ENCODE results near the gene KCNK13.

The KCNK13 gene

DNA sequence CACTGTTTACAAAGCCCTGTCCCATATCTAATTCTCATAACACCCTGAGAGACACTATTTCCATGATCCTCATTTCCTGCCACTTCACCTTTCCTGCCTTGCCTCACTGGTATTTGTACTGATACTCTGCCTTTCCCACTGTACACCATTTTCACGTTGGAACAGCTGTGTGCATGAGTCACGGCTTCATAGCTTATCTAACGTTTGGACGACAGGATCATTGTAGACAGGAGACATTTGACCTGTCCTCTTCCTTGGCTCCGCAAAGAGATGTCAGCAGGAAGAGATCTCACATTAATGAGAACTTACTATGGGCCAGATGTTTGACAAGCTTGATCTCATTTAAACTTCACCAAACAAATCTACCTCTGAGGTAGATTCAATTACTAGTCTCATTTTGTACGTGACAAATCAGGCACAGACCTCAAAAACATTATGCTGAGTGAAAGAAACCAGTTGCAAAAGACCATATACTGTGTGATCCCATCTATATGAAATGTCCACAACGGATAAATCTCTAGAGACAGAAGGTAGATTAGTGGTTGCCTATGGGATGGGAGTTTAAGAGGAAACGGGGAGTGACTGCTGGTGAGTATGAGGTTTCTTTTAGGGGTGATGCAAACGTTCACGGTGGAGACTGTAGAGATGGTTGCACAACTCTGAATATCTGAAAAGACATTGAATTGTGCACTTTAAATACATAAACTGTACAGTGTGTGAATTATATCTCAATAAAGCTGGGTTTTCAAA is 71.2 kb downstream of the KCNK13 start:
- no peak for DNase-seq (ENCODE audit: low read depth, low spot score)

GRCh38 chr14:90136904-90137303 is 75.1 kb downstream of the KCNK13 start:
- DNase-seq (ENCODE audit: low read depth, low spot score), result no peak

- DNase-seq (ENCODE audit: low read depth, low spot score), result no peak
Observed at GRCh38 chr14:90137807-90138206, 76.0 kb downstream of the KCNK13 start.

DNA sequence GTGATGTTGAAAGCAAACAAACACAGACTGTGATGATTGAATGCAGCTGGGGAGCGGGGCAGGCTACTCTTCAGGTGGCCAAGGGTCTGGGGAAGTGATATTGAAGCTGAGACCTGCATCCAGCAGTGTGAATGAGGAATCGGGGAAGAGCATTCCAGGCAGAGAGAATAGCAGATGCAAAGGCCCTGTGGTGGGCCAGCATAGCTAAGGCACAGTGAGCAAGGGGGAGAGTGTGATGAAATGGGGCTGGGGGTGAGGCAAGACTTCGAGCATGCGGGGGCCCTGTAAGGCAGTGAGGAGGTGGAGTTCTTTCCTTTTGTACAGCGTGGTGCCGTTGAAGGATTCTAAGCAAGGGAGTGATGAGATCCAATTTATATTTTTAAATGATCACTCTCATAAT is 77.4 kb downstream of the KCNK13 start:
- DNase-seq (ENCODE audit: low read depth, low spot score), result no peak

DNA sequence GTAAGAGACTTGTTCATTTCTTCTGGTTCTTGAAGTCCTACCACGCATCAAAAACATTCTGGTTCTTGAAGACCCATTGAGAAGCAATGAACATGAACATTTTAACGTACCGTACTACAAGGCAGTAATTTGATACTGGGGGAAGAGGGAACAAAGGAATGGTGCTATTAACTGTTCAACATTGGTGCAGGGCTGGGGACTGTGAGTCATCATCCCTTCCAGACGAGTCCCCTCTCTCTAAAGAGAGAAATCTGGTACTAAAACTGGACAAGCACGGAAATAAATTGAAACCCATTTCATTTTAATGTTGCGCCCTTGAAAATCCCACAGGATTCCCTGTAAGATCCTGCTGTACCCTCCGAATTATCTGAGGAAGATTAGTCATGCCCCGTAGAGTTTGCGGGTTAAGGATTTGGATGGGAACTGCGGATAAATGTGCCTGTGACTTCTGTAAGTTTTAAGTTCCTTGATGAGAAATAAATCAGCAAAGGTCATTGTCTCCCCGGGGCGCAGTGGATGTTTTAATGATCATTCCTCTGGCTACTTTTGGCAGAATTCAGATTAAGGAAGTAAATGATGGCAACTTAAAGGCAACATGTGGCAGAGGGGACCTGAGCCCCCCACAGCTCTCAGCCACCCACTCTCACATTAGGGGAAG is 78.6 kb downstream of the KCNK13 start:
- no peak for DNase-seq (ENCODE audit: low read depth, low spot score)

GRCh38 chr14:90140956-90141316 is 79.1 kb downstream of the KCNK13 start:
- no peak for DNase-seq (ENCODE audit: low read depth, low spot score)

DNA sequence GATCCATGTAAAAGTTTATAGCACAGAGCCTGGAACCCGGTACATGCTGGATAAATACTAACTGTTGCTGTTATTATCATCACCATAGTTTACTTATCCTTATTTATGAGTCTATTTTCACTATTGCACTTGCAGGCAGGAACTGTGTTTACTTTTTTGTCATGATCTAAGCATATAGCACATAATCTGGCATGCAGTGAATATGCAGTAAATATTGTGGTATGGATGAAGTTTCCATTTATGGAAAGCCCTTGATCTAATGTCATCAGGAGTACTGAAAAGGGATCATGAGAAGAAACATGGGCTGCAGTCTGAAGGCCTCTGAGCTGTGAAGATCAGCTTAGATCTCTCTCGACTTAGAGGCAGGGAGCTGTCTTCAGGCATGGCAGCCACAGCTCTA is 91.6 kb downstream of the KCNK13 start:
- DNase-seq (ENCODE audit: low read depth, low spot score), result no peak

- DNase-seq (ENCODE audit: low read depth, low spot score), result no peak
Observed at GRCh38 chr14:90154110-90154509, 92.3 kb downstream of the KCNK13 start.

GRCh38 chr14:90159146-90159545 is 97.4 kb downstream of the KCNK13 start:
- DNase-seq (ENCODE audit: low read depth, low spot score), result no peak

- DNase-seq (ENCODE audit: low read depth, low spot score), result no peak
Observed at GRCh38 chr14:90159688-90160087, 97.9 kb downstream of the KCNK13 start.

DNA sequence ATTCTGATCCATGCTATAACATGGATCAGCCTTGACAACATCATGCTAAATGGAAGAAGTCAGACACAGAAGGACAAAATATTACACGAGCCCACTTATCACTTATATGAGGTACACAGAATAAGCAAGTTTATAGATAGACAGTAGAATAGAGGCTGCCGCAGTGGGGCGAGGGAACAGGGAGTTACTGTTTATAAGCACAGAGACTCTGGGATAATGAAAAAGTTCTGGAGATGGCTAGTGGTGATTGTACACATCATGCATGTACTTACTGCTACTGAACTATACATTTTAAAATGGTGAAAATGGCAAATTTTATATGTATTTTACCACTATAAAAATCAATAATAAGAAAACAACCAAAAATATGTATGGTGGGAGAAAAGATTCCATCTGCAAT is 99.3 kb downstream of the KCNK13 start:
- no peak for DNase-seq (ENCODE audit: low read depth, low spot score)

GRCh38 chr14:90168425-90169105 is 106.8 kb downstream of the KCNK13 start:
- DNase-seq (ENCODE audit: low read depth, low spot score), result no peak

DNA sequence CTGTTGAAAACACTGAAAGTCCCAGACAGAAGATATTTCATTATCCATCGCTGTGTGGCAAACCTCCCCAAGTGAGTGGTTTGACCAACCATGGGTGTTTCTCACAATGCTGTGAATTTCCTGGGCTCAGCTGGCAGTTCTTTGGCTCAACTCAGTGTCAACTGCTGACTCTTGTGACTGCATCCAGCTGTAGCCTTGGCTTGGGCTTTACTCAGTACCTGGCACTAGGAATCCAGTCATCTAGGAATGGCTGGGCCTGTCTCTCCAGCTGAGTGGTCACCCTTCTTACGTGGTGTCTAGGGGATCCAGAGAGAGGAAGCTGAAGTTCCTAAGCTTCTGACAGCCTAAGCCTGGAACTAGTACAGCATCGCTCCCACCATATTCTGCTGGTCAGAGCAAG is 113.8 kb downstream of the KCNK13 start:
- no peak for DNase-seq (ENCODE audit: low read depth, low spot score)

DNA sequence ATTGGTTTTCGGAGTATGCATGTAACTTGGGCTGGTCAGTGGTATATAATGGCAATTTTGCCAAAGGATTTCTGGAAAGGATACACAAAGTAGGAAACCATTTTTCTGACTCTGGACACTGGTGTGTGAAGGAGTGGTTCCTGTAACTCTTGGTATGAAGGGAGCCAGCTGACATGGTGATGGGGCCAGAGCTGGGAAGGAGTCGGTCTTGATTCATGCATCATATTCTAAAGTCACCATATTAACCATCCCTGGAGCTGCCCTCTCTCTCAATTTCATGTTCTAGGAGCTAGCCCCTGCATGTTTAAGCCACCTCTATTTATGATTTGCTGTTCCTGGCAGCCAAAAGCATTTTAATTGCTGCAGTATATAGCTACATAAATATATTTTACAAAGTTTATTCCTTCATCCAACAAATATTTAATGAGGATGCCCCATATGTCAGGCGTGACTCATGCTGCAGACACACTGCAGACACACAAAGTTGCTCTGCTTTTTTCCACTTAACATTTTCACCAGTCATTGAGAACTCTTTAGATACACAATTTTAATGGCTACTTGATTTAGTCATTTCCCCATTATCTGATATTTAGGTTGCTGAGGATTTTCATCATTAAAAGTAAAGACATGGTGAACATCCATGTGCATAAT is 115.9 kb downstream of the KCNK13 start:
- DNase-seq (ENCODE audit: low read depth, low spot score), result no peak

DNA sequence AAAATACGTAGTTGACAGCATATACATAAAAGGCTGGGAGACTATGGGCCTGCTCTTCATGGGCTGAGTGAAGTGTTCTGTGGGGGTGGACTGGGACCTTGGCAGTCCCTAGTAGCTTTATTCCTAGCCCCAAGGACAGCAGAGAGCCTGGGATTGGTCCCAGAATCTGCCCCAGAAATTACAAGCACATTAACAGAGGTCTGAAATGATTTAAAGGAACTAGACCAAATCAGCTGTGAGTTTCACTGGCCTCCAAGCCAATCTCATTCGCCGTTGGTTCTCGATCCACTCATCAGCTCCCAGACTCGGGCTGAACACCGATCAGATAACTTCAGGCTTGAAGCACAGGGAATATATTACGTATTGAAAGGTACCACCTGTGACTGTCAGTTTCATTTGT is 117.6 kb downstream of the KCNK13 start:
- no peak for DNase-seq (ENCODE audit: low read depth, low spot score)

GRCh38 chr14:90179809-90180779 is 118.3 kb downstream of the KCNK13 start:
- no peak for DNase-seq (ENCODE audit: low read depth, low spot score)

GRCh38 chr14:90184094-90184493 is 122.3 kb downstream of the KCNK13 start:
- no peak for DNase-seq (ENCODE audit: low read depth, low spot score)

GRCh38 chr14:90184571-90185266 is 122.9 kb downstream of the KCNK13 start:
- DNase-seq (ENCODE audit: low read depth, low spot score), result no peak

GRCh38 chr14:90188588-90188987 is 126.8 kb downstream of the KCNK13 start:
- DNase-seq (ENCODE audit: low read depth, low spot score), result no peak

DNA sequence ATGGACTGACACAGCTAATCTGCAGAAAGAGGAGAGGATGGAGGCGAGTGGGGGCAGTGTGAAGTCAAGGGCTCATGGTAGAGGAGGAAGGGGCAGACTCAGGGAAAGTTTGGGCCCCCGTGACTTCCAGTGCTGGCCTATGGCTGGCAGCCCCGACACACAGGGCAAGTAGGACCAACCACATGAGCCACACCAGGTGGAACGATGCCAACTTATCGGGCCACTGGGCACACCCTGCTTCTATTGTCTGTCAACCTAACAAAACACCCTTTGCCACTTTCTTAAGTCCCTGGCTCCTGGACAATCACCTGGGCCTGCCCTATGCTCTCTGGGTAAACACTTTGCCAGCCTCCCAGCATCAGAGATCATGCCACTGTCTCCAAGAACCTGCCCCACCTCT is 129.4 kb downstream of the KCNK13 start:
- DNase-seq (ENCODE audit: low read depth, low spot score), result no peak

GRCh38 chr14:90191585-90191984 is 129.8 kb downstream of the KCNK13 start:
- DNase-seq (ENCODE audit: low read depth, low spot score), result no peak
